Uterus (tissue), 2 donors: ENCODE data around the gene XPO5.

Experiments used
- CTCF ChIP-seq, 4 experiments: fragments of 200-600 bp in 2 of 4; fragments of 450-650 bp in 2 of 4; sonication (generic) in 2 of 4; IDR thresholded peaks; one replicate each; pipeline ENCODE4 v1.5.1; 2016 to 2019; ENCODE audit warnings: antibody characterized with exemption in 4 of 4, mild to moderate bottlenecking in 2 of 4, moderate library complexity in 1 of 4
- POLR2A ChIP-seq, 2 donors: fragments of 450-650 bp; IDR thresholded peaks; one replicate each; pipeline ENCODE4 v1.6.1; 2016; ENCODE audit warnings: antibody characterized with exemption in 2 of 2, mild to moderate bottlenecking in 1 of 2, moderate library complexity in 1 of 2

- TF ChIP-seq POLR2A (IDR thresholded peaks at IDR 0.05) = no peak
- no peak for TF ChIP-seq CTCF (IDR thresholded peaks at IDR 0.05)
Measured at GRCh38 chr6:43520097-43520496, 55.7 kb downstream of the XPO5 start.
